PC-9 (cell line): Measurements from ENCODE around the gene IL4I1. TPM values are rescaled to one million over a fixed set of nuclear protein-coding genes. Genes with fewer than 3 reads are reported as not detected.

ENCODE experiments used
- BruUV-seq: library from RNA; stranded (reverse); fragments of 400-500 nt; replicated peaks from 2 replicates; lab custom pipeline; 2021; lab: Mats Ljungman, UMichigan
- CTCF ChIA-PET: fragments of 300-600 bp; sonication (Branson Sonifier 250); formaldehyde crosslinking; loops from one replicate; lab custom pipeline; 2022; ENCODE audit warnings: antibody characterized with exemption; lab: Charles Lee
- POLR2A ChIA-PET: fragments of 300-600 bp; sonication (Branson Sonifier 250); formaldehyde crosslinking; loops from one replicate; lab custom pipeline; 2022; ENCODE audit warnings: antibody characterized with exemption; ENCODE audit not compliant: unreplicated experiment; lab: Charles Lee
- DNase-seq, 2 experiments: peaks; one replicate each; pipeline versions ENCODE4 v3.0.0 to v3.0.0-alpha.2; 2015 to 2022; ENCODE audit warnings: mixed read lengths in 1 of 2
- H2AFZ ChIP-seq: fragments of 200-600 bp; sonication (generic); 2 replicates; pipeline ENCODE4 v1.8.1; 2017; ENCODE audit warnings: antibody characterized with exemption
- H3F3A ChIP-seq: fragments of 200-600 bp; sonication (generic); 2 replicates; pipeline ENCODE4 v1.8.1; 2017; ENCODE audit warnings: antibody characterized with exemption, mild to moderate bottlenecking, low read depth; ENCODE audit not compliant: insufficient read depth
- H3K27ac ChIP-seq: fragments of 200-600 bp; sonication (generic); 2 replicates; pipeline ENCODE4 v1.6.1; 2016; ENCODE audit warnings: mixed run types
- H3K27me3 ChIP-seq: fragments of 200-600 bp; sonication (generic); 2 replicates; pipeline ENCODE4 v1.6.1; 2016; ENCODE audit warnings: low read depth, mixed run types; ENCODE audit not compliant: insufficient read depth
- H3K36me3 ChIP-seq: fragments of 200-600 bp; sonication (generic); 2 replicates; pipeline ENCODE4 v1.6.1; 2016; ENCODE audit warnings: low read depth, mixed run types
- H3K4me1 ChIP-seq: fragments of 200-600 bp; sonication (generic); replicated peaks from 2 replicates; pipeline ENCODE4 v1.6.1; 2016; ENCODE audit warnings: mixed run types; ENCODE audit not compliant: insufficient read depth
- H3K4me2 ChIP-seq: fragments of 200-600 bp; sonication (generic); 2 replicates; pipeline ENCODE4 v1.6.1; 2017; ENCODE audit warnings: mixed run types
- H3K4me3 ChIP-seq: fragments of 200-600 bp; sonication (generic); 2 replicates; pipeline ENCODE4 v1.6.1; 2016; ENCODE audit warnings: mixed run types
- H3K79me2 ChIP-seq: fragments of 200-600 bp; sonication (generic); 2 replicates; pipeline ENCODE4 v1.6.1; 2017; ENCODE audit warnings: low read depth, mixed run types
- H3K9me2 ChIP-seq: fragments of 200-600 bp; sonication (generic); 2 replicates; pipeline ENCODE4 v1.8.1; 2017; ENCODE audit warnings: mild to moderate bottlenecking; ENCODE audit not compliant: insufficient read depth
- H3K9me3 ChIP-seq: fragments of 200-600 bp; sonication (generic); 2 replicates; pipeline ENCODE4 v1.8.1; 2016; ENCODE audit warnings: low read depth; ENCODE audit not compliant: insufficient read depth
- H4K20me1 ChIP-seq: fragments of 200-600 bp; sonication (generic); 2 replicates; pipeline ENCODE4 v1.8.1; 2017; ENCODE audit not compliant: insufficient read depth
- EZH2 ChIP-seq: fragments of 200-600 bp; sonication (generic); IDR thresholded peaks from 2 replicates; pipeline ENCODE4 v1.8.0; 2017; ENCODE audit warnings: antibody characterized with exemption, low read depth
- intact Hi-C: fragments of 100-400 bp; cut with micrococcal nuclease; formaldehyde crosslinking; loops from one replicate; pipeline ENCODE4 v1.10.0; 2022; ENCODE audit not compliant: unreplicated experiment
- total RNA-seq: library from RNA; stranded (reverse); gene quantifications from 2 replicates; pipeline ENCODE4 v1.2.3, GENCODE V29; 2021
- TF ChIP-seq, protein P1 (sequence below): fragments of 200-600 bp; sonication (generic); conservative IDR thresholded peaks from 2 replicates; pipeline ENCODE4 v1.6.1; 2017; ENCODE audit warnings: mixed run types, antibody characterized with exemption, mild to moderate bottlenecking, moderate library complexity

The IL4I1 gene
- total RNA-seq, 1 experiment from 2014 or later: not detected

GRCh38 chr19:49863935-49864320, 32.8 kb downstream of the IL4I1 start:
- H3K4me2 ChIP-seq: no peak overlapping the region
- TF ChIP-seq, protein P1, sequence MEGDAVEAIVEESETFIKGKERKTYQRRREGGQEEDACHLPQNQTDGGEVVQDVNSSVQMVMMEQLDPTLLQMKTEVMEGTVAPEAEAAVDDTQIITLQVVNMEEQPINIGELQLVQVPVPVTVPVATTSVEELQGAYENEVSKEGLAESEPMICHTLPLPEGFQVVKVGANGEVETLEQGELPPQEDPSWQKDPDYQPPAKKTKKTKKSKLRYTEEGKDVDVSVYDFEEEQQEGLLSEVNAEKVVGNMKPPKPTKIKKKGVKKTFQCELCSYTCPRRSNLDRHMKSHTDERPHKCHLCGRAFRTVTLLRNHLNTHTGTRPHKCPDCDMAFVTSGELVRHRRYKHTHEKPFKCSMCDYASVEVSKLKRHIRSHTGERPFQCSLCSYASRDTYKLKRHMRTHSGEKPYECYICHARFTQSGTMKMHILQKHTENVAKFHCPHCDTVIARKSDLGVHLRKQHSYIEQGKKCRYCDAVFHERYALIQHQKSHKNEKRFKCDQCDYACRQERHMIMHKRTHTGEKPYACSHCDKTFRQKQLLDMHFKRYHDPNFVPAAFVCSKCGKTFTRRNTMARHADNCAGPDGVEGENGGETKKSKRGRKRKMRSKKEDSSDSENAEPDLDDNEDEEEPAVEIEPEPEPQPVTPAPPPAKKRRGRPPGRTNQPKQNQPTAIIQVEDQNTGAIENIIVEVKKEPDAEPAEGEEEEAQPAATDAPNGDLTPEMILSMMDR: no peak
- TF ChIP-seq EZH2: no peak
- intact Hi-C loops: no loop called here

GRCh38 chr19:49863254-49863934, 33.3 kb downstream of the IL4I1 start:
- Histone ChIP-seq H3K9me3 (no peaks in the 10 kb centered on the region), H3K36me3 (peaks cover 21% of the 10 kb centered on the region), H3K27ac (no peak overlapping the region), H3F3A (peaks cover 69% of the 10 kb centered on the region), H3K4me3 (no peak overlapping the region), H3K79me2 (peaks cover 41% of the 10 kb centered on the region), H4K20me1 (peaks cover 61% of the 10 kb centered on the region), H3K4me2 (no peak overlapping the region), H2AFZ (no peak overlapping the region), H3K9me2 (no peaks in the 10 kb centered on the region), H3K4me1 (peaks cover 25% of the 10 kb centered on the region), H3K27me3 (no peaks in the 10 kb centered on the region)
- TF ChIP-seq, protein P1: no peak
- TF ChIP-seq EZH2: no peak
- intact Hi-C loops: no loop called here
- DNase-seq: no peak
- no TSS peak for BruUV-seq
- ChIA-PET POLR2A (no interaction called here), CTCF (no interaction called here)

More at GRCh38 chr19:49863935-49864320, 32.8 kb downstream of the IL4I1 start:
- no TSS peak for BruUV-seq
- H3K4me3 ChIP-seq: no peak overlapping the region
- no peak overlapping the region for H3K27ac ChIP-seq
- no peaks in the 10 kb centered on the region for H3K9me3 ChIP-seq
- DNase-seq: no peak
- ChIA-PET CTCF (no interaction called here), POLR2A (no interaction called here)
- no peak overlapping the region for H2AFZ ChIP-seq
- H3F3A ChIP-seq: peaks cover 69% of the 10 kb centered on the region
- peaks cover 56% of the 10 kb centered on the region for H4K20me1 ChIP-seq
- no peaks in the 10 kb centered on the region for H3K27me3 ChIP-seq
- H3K4me1 ChIP-seq: peaks cover 29% of the 10 kb centered on the region
- peaks cover 41% of the 10 kb centered on the region for H3K79me2 ChIP-seq
- H3K9me2 ChIP-seq: no peaks in the 10 kb centered on the region
- peaks cover 21% of the 10 kb centered on the region for H3K36me3 ChIP-seq

DNA sequence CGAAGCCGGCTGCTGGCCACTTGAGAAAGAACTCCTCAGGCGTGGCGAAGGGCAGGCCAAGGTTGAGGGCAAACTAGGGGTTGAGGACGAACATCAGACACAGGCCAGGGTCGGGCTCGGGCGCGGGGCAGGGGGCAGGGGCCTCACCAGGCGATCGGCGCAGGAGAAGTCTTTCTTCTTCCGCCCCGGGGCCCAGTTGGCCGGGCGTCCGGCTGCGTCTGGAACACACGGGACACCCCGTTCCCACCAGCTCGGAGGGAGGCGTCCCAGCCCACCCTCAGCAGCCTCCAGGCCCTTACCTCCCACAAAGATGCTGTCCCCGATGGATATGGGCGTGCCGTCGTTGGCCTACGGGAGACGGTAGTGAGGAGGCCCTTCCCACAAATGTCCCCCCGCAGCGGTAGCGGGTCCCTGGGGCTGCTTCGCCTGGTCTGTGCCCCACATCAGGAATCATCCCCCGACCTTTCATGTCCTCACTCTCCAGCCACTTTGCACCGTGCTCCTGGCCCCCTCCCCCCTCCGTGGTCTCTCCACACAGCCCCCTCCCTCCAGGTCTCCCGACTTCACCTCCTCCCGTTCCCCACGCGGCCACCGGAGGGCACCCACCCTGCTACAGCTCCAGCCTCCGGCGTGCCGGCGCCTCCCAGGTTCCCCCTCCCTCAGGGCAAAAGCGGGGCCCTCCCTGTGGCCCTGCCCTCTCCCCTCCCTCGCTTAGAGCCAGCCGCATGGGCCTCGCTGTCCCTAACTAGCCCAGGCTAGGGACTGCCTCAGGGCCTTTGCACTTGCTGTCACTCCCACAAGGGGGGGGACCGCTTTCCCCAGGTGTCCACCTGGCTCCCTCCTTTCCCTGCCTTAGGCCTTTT, 34.1 kb downstream of the IL4I1 start:
- peaks cover 22% of the 10 kb centered on the region for H3K4me1 ChIP-seq
- H3K9me2 ChIP-seq: no peaks in the 10 kb centered on the region
- POLR2A ChIA-PET: interaction anchor here (0.6 kb wide), 1 partner anchor 35 kb away, joined by 8 read pairs; no protein-coding TSS in a partner anchor
- H4K20me1 ChIP-seq: peaks cover 69% of the 10 kb centered on the region
- intact Hi-C loops: no loop called here
- no peak overlapping the region for H3K27ac ChIP-seq
- H3K27me3 ChIP-seq: no peaks in the 10 kb centered on the region
- no peak overlapping the region for H3K4me2 ChIP-seq
- peaks cover 41% of the 10 kb centered on the region for H3K79me2 ChIP-seq
- peaks cover 69% of the 10 kb centered on the region for H3F3A ChIP-seq
- TF ChIP-seq, protein P1: peak; percentile 46; the same call in 1 of the 2 replicates
- TF ChIP-seq EZH2: no peak
- no peak for DNase-seq
- no peak overlapping the region for H2AFZ ChIP-seq
- CTCF ChIA-PET: no interaction called here
- BruUV-seq: no TSS peak
- H3K9me3 ChIP-seq: no peaks in the 10 kb centered on the region
- no peak overlapping the region for H3K4me3 ChIP-seq
- peaks cover 21% of the 10 kb centered on the region for H3K36me3 ChIP-seq
